GM18507 (cell line): Measurements from ENCODE around the gene ASCC1.

ENCODE experiments used
- DNase-seq: peaks from one replicate; pipeline ENCODE4 v3.0.0; 2011; ENCODE audit warnings: low read depth; ENCODE audit not compliant: insufficient read length; ENCODE audit errors: extremely low spot score
- FAIRE-seq: peaks from 2 replicates; lab custom pipeline; 2011; peaks lifted over from hg19 to GRCh38; lab: Jason Lieb, UNC

Gene ASCC1

GRCh38 chr10:72089618-72090017 is 126.5 kb downstream of the ASCC1 start:
- FAIRE-seq, result no peak
- no peak for DNase-seq

DNA sequence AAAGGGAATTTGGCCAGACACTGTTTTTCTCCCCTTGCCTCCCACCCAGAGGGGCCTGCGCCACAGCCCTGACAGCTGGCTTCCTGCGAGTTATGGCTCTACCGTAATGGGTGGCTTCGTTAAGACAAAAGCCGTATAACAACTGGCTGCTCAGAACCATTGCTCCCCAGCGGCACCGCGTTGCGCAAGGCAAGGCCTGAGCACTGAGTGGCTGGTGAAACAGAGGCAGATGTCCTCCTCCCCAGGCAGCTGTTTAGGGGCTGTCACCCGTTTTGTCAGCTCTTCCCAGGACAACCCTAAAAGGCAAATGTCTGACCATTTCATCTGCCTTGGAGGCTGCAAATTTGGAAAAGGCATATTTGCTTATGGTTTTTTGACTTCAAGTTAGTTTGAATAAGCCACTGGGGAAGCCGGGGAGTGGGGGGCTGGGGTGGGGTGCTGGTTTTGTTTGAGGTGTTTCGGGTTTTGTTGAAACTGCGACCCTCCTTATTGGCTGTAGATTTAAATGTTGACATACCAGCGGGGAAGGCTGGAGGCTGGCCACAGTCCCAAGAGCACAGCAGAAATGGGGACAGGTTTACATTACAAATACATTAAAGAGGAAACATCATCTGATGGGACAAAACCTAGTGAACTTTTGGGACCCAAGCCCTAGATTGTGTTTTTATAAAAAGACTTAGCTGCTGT is 127.0 kb downstream of the ASCC1 start:
- no peak for DNase-seq

GRCh38 chr10:72087969-72088888 is 127.8 kb downstream of the ASCC1 start, which contains the start of gene SPOCK2:
Gene SPOCK2 (minus strand): TSS chr10:72088551. CDS start chr10:72088328, 223 bp downstream.
- no peak for DNase-seq
- no peak for FAIRE-seq

More for the DNA sequence above, 127.0 kb downstream of the ASCC1 start:
- FAIRE-seq, result no peak

- DNase-seq (no peak), FAIRE-seq (no peak)
These were observed 128.6 kb downstream of the ASCC1 start for GRCh38 chr10:72087392-72087968.

- DNase-seq, result no peak
- FAIRE-seq, result no peak
These were observed 129.3 kb downstream of the ASCC1 start for GRCh38 chr10:72086466-72087391.

DNA sequence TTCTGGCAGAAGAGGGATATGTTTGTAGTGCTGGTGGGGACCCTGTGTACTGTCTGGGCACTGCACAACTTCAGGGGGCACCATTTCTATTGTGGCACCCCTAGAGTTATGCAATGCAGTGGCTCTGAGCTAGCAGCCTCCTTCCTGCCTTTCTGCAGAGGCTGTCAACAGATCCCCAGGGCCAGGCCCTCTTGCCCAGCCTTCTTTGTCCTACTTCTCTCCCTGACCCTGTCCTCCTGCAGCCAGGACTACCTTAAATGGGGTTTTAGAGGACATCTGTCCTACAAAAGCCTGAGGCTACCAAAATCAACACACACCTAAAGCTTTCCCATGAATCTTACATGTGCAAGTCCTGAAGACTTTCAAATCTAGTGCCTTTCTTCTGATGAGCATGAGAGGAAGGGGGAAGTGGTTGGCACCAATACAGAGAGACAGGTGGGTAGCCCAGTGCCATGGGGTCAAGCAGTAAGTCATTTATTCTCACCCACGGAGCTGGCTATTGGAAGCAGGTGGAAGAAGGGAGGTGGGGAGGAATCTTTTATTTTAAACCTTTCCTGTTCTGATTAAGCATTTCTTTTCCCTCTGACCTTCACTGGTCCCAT is 130.1 kb downstream of the ASCC1 start:
- DNase-seq, result no peak
- no peak for FAIRE-seq

DNA sequence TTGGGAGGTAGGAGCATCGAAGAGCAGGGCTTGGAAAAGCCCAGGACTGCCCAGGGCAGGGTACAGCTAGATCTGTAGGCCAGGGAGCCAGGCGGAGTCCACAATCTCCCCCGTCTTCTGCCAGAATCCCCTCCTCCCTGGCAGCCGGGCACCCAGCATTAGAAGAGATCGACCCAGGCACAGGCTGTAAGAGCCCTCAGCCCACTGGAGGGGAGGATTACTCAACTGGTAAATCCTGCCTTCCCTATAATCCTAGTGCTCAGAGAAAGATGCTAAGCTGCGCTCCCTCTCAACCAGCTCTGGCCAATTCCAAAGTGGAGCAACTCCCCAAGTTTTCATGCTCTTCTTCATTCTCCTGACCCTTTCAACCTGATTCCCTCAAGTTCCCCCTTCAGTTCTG is 130.9 kb downstream of the ASCC1 start:
- no peak for FAIRE-seq
- no peak for DNase-seq

- FAIRE-seq, result no peak
- DNase-seq, result no peak
These were observed 132.2 kb downstream of the ASCC1 start for GRCh38 chr10:72083790-72084459.

DNA sequence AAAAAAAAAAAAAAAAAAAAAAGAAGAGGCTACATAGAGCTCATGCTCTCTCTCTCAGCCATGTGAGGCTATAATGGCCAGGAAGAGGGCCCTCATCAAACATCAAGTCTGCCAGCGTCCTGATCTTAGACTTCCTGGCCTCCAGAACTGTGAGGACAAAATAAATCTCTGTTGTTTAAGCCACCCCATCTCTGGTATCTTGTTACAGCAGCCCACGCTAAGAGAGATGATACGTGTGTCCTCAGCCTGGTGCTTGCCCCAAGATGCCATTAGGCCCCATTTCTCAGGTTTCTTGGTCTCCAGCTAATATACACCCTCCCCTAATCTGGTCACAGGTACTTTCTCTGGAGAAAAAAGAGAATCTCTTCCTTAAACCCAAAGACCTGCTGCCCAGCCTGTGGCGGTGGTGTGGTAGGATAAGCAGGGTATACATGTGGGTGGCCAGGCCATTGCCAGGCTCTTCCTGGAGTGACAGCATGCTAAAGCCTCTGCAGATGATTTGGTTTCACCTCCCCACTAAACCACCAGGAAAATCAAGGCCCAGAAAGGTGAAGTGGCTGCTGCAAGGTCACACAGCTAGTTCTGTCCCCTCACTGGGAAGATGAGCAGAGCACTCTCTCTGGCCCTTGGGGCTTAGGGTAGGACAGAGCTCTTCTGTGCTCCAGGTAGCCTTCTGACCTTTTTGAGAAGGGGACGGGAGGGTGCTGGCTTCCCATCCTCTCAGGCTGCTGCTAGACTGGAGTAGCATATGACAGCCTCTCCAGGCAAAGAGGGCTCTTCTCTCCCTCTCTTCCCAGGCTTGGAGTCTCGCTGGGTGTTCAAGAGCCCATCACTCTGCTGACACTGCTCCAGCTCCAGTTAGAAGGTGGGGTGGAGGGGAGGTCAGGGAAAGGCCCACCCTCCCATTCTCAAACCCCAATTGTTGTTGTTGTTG is 133.0 kb downstream of the ASCC1 start:
- FAIRE-seq (no peak), DNase-seq (no peak)

- DNase-seq, result no peak
- FAIRE-seq, result no peak
These were observed 134.1 kb downstream of the ASCC1 start for GRCh38 chr10:72081772-72082590.

- no peak for FAIRE-seq
- DNase-seq, result no peak
These were observed 134.9 kb downstream of the ASCC1 start for GRCh38 chr10:72081210-72081609.

- FAIRE-seq (no peak), DNase-seq (no peak)
These were observed 135.8 kb downstream of the ASCC1 start for GRCh38 chr10:72080042-72080975.

GRCh38 chr10:72079356-72079755 is 136.7 kb downstream of the ASCC1 start:
- DNase-seq, result no peak
- FAIRE-seq, result no peak

DNA sequence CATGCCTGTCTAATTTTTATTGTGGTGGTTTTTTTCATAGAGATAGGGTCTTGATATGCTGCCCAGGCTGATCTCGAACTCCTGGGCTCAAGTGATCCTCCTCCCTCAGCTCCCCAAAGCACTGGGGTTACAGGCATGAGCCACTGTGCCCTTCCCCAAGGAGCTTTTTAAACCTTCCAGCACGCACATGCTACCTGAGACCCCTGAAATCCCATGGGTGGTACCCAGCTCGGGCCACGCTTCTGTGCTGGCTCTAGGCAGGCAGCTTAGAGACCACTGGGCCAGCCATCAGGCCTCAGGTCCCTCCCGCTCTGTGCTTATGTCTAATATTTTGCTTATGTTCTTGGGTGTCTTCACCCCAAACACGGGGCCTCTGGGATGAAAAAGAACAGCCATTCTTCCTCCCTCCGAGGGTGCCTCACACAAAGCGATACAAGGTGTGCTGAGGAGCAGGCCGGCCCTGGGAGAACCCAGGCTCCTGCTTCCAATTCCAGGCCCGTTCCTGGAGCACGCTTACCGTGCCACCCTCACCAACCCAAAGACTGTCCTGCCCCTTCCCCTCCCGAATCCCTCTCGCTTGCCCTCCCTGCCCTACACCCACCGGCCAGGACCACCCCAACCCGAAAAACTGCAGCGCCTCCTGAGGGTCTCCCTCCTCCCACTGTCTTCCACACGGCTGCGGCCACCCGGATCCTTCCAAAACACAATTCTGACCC is 138.6 kb downstream of the ASCC1 start:
- FAIRE-seq (no peak), DNase-seq (no peak)

GRCh38 chr10:72076756-72077155 is 139.3 kb downstream of the ASCC1 start:
- no peak for DNase-seq
- FAIRE-seq, result no peak
